Muscle of arm (tissue), 12 donors: ENCODE data around the gene FAM193A. TPM values are rescaled to one million over a fixed set of nuclear protein-coding genes. Genes with fewer than 3 reads are reported as not detected.
A peak's percentile ranks its signal among the peaks of the same experiment; 100 is the strongest.
"Not testable (repeated sequence)": the region's sequence is repeated elsewhere in the genome, so short reads cannot be mapped to it uniquely, and the experiment has no call there.

ENCODE experiments used
- DNase-seq: peaks from one replicate; pipeline ENCODE4 v3.0.0-alpha.2; 2013
- polyA plus RNA-seq, 12 donors: library from polyadenylated mRNA; unstranded; fragments of 120-200 nt; gene quantifications; one replicate each; pipeline ENCODE4 v1.2.1, GENCODE V29; 2013; ENCODE audit not compliant: insufficient read length in 12 of 12

FAM193A gene
- polyA plus RNA-seq, 12 donors = 15.5 to 36.3 (median 18.8) TPM; not detected in 1

- no peak for DNase-seq
Observed at GRCh38 chr4:2647403-2648158, 111.1 kb downstream of the FAM193A start.

- DNase-seq = no peak
Observed at GRCh38 chr4:2648159-2648814, 111.8 kb downstream of the FAM193A start.

- no peak for DNase-seq
Observed at GRCh38 chr4:2649604-2650114, 113.2 kb downstream of the FAM193A start.

DNA sequence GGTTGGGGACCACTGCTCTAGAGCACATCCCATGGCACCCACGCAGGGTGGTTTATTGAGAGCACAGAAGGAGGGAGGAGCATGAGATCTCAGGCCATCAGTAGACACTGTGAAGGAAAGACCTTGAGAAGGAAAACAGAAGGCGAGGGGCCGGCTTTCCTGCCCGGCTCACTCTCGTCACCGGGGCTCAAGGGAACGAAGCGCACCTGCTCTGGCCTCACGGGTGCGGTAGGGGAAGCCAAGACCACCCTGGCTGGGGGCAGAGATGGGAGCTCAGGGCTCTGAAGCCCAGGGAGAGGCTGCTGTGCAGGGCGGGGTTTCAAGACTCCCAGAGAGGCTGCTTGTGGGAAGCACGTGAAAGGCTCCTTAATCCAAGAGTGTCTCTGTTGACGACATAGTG is 113.8 kb downstream of the FAM193A start:
- DNase-seq = no peak

DNA sequence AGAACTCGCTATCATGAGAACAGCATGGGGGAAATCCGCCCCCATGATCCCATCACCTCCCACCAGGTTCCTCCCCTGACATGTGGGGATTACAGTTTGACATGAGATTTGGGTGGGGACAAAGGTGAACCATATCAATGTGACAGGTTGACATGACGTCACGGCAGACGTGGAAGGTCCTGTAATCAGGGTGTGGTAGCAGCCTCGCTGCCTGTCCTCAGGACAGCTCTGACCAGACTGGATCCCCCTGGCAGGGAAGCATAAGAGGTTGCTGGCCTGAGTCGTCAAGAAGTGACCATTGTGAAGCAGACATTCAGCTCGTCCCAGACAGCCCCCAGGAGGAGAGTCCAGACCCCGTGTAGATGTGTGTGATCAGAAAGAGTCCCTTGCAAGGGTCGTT is 115.1 kb downstream of the FAM193A start:
- DNase-seq = no peak

DNA sequence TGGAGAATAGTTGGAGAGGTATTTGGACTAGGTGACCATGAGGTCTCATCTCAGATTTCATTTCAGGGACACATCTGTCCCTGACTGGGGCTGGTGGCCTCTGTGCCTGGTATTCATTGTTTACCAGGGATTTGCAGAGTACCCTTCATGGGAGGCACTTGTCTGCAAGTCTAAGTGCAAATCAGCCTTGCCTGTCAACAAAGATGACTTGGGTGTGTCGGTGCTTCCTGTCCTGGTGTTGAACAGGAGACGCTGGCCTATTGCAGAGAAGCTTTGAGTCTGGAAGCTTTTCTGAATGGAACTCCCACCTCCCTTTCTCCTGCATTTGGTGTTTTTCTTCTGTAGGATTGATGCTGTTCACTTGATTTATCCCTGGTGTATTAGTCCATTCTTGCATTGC is 115.6 kb downstream of the FAM193A start:
- DNase-seq = no peak

GRCh38 chr4:2652415-2653160 is 116.1 kb downstream of the FAM193A start:
- DNase-seq = no peak

- DNase-seq = peak; percentile 7
Observed at GRCh38 chr4:2660596-2661211, 124.3 kb downstream of the FAM193A start.

DNA sequence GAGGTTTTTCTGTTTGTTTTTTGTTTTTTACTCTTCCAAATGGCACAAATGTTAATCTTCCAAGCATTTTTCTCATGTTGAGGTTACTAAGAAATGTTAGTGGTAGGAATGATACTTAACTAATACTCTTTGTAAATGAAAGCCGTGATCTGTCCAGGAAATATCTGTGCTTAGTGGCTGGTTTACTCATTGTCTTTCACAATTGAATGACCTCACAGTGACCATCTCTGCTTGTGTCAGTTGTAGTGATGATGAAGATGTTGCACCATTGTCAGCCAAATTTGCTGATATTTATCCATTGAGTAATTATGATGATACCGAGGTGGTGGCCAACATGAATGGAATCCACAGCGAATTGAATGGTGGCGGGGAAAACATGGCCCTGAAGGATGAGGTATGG is 126.2 kb downstream of the FAM193A start:
- DNase-seq = no peak

DNA sequence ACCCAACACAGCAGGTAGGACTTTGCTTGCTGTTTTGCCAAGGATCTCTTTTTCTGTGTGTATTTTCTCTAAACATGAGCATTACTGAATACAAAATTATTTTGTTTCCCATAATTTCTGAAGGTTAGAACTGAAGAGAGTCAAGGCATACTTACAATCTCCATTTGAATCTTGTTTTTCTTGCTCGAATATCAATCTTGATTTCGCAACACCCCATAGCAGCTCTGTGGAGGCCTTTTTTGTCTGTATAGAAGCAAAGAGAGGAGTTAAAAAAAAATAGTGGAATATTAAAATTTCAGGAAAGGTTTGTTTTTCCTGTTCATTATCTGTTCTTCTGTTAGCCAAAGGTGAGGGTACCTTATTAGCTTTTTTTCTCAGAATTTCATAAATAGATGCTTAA is 126.8 kb downstream of the FAM193A start:
- DNase-seq = no peak

- DNase-seq = no peak
Observed at GRCh38 chr4:2666722-2667247, 130.3 kb downstream of the FAM193A start.

- no peak for DNase-seq
Observed at GRCh38 chr4:2667428-2667827, 131.0 kb downstream of the FAM193A start.

GRCh38 chr4:2671267-2671895 is 134.9 kb downstream of the FAM193A start:
- DNase-seq = no peak

DNA sequence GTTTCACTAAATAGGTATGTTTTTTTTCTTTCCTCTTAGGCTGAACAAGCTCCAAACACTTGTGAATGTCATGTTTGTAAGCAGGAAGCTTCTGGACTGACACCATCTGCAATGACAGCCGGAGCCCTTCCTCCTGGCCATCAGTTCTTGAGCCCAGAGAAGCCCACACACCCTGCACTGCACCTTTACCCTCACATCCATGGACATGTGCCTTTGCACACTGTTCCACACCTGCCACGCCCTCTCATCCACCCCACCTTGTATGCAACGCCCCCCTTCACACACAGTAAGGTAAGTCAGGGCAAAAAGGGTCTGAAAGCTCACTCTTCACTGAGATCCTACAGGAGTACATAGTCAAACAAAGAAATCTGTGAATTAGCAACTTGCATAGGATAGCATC is 135.6 kb downstream of the FAM193A start:
- DNase-seq = no peak

DNA sequence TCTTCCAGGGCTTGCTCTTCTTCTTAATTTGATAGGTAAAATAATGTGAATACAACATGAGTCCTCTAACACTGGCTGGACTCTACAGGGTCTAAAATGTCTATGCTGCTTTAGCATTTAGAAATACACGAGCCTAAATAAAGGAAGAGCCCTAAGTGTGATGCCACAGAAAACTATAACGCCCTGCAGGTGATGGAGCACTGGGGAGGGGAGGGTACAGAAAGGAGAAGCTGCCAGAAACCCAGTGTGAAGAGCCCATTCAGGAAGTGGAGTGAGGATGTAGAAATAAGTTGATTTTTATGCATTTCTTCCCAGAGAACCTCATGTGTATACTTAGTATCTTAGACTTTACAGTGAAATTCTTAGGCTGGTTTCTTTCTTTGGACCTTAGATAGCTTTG is 136.3 kb downstream of the FAM193A start:
- no peak for DNase-seq

GRCh38 chr4:2673157-2673556 is 136.7 kb downstream of the FAM193A start:
- no peak for DNase-seq

GRCh38 chr4:2679762-2680161 is 143.3 kb downstream of the FAM193A start:
- DNase-seq = not testable (repeated sequence)

GRCh38 chr4:2684486-2684885 is 148.0 kb downstream of the FAM193A start:
- no peak for DNase-seq

DNA sequence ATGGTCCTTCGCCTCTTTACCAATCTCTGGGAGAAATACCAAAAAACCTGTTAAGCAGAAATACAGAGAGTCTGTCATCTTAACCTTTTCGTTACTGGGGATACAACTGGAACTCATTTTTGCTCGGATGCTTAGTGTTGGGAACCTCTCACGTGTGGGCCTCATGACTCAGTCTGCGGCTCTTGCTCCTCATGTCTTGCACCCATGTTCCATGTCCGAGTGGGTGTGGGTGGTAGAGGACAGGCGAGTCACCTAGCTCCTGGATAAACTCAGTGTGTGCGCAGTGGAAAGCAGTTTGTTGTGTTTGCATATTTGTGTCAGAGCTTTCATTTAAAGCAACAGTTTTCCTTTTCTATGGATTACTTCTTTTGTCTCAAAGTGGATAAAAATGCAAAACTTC is 149.1 kb downstream of the FAM193A start:
- DNase-seq = no peak

GRCh38 chr4:2686379-2687265 is 150.2 kb downstream of the FAM193A start:
- no peak for DNase-seq
